M059J (cell line): ENCODE measurements around the gene KLHL14. TPM values are rescaled to one million over a fixed set of nuclear protein-coding genes. Genes with fewer than 3 reads are reported as not detected.
A peak's percentile ranks its signal among the peaks of the same experiment; 100 is the strongest.
"Not testable (repeated sequence)": the region's sequence is repeated elsewhere in the genome, so short reads cannot be mapped to it uniquely, and the experiment has no call there.

Source experiments
- DNase-seq: peaks from one replicate; pipeline ENCODE4 v3.0.0-alpha.2; 2012; ENCODE audit warnings: low read depth
- total RNA-seq: library from RNA; depleted of rRNA; stranded (reverse); fragments of >200 nt; shearing (Covaris generic); gene quantifications from 2 replicates; pipeline ENCODE4 v1.2.3, GENCODE V29; 2014

Gene KLHL14
- total RNA-seq, 1 experiment from 2014 or later: not detected

DNA sequence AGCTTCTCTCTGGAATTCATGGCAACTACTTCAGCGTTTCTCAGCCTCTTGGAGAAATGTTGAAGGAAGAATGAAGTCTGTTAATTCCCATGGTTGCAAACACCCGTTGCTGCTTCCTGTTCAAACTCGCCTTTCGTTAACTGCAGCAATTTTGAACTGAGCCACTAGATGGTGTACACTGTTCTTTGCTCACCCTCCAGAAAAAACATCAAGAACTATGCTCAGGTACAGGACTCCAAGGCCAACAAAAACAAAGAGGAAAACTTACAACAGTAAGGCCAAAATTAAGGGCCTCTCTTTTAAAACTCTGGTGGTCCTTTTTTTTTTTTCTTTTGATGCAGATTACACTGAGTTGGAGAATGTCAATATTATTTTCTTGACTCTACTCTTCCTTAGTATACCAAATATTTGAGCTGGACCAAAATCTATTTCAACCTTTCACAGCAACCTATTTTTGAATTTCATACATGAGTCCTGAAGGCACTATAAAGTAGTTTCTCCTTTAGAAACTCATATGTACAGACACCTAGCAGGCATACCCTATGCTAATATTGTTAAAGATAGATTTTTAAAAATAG is 58.2 kb downstream of the KLHL14 start:
- DNase-seq: peak; percentile 26

DNA sequence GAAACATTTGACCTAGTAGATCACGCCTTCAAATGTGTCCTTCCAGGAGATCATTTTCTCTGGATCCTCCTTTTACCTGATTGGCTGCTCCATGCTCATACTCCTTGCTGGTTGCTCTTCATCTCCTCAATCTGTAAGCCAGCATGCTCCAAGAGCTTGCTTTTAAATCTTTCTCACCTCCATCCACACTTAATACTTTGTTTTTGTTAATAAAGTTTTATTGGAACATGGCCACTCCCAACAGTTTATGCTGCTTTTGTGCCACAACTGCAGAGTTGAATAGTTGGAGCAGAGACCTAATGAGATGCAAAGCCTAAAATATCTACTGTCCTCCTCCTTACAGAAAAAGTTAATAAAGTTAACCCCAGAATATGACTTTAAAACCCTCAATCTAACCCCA is 60.0 kb downstream of the KLHL14 start:
- no peak for DNase-seq

DNA sequence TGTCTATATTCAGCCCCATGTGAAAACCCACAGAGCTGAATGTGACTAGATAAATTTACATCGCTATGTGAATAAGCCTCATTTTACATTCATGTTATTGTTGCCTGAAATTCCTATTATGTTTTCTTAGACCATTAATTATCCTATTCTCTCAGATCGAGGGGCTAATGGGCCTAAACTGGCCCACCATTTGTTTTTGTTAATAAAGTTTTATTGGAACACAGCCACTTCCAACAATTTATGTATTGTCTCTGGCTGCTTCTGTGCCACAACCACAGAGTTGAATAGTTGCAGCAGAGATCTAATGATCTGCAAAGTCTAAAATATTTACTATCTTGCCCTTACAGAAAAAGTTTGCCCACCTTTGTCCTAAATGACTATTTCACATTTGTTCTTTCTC is 61.0 kb downstream of the KLHL14 start:
- DNase-seq: no peak

DNA sequence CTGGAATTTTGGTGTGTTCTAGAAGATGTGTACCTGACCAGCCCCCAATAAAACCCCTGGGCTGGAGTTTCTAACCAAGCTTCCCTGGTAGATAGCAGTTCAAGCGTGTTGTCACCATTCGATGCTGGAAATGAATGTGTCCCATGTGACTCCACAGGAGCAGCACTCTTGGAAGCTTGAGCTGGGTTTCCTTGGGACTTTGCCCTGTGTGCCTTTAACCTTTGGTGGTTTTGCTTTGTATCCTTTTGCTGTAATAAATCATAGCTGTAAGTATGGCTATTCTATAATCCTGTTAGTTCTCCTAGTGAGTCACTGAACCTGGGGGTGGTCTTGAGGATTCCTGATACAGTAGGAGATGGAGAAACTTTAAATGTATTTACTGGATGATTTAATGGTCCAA is 65.2 kb downstream of the KLHL14 start:
- DNase-seq: no peak

DNA sequence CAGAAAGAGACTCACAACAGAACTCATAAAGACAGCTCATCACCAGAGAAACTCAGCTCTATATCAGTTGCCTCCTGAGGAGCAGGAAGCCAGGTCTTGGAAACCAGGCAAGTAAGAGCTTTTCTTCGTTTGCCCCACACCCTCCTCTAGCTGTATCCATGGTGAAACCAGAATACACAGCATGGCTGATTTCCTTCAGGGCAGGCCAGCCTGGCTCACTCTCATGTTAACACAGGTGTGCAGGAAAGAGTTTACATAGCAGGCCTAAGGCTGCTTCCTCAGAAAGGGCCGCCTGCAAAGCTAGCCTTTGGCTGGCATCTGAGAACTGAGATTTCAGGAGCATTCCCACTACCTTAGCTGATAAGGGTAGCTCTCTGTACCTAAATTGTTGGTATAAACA is 65.7 kb downstream of the KLHL14 start:
- no peak for DNase-seq

DNA sequence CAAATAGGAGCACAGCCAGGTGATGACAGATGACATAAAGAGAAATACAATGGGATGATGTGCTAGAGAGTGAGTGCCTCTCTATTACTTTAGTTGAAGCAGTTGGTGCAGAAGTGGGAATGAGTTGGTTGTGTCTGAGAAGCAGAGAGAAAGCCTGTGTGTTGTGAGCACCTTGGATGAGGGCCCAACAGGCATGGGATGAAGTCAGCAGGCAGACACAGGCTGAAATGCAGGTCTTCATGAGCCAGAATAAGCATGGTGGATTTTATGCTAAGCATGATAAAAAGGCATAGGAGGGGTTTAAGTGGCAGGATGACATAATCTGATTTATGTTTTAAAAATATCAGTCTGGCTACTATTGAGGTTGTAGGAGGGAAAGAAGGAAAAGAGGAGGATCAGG is 71.5 kb downstream of the KLHL14 start:
- no peak for DNase-seq

DNA sequence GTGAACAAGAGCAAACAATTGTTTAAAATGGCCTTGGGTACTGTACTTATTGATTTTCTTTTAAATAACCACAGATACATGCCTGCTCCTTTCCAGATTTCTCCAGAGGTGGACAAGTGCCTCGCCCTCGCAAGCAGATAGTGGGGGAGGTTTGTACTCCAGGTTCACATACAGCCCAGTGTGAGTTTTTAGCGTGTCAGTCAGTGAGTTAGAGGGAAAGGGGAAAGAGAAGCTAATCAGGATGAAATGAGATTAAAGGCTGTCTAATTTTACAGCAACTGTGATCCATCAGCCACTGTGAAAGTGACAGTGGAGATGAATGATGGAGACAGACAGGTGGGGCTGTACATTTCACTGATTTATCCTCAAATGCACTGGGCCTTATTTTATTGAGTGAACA is 74.7 kb downstream of the KLHL14 start:
- DNase-seq: no peak

DNA sequence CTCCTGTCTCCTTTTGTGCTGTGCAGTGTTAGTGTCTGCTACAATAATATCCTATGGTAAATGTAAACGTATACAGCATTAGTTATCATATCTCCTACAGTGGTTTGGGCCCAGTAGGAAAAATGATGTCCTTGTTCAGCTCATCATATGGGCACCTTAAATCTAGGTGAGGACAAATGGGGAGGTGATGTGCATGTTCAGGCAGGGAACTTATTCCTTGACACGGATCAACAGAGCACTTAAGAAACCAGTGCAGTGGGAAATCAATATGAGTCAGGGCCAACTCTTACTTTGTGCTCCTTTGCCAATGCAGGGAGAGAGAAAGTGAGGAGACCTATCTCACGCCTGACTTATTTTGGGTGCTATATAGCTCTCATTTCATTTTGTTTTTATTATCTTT is 76.4 kb downstream of the KLHL14 start:
- DNase-seq: no peak

DNA sequence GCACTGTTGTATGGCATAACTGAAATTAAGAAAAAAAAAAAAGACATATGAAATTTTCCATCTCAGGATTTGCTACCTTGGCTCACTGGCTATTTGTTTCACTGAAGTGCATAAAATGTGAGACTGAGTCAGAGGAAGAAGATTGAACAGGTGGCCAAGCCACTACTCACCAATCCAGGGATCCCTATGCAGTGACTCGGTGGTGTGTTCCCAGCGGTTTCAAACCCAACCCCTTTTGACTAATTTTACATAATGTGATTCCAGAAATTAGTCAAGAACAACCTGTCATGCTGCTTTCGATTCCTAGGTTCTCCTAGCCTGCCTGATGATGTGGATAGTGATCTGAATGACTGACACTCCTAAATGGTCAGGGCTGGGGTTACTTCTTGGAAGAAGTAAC is 77.3 kb downstream of the KLHL14 start:
- DNase-seq: no peak

DNA sequence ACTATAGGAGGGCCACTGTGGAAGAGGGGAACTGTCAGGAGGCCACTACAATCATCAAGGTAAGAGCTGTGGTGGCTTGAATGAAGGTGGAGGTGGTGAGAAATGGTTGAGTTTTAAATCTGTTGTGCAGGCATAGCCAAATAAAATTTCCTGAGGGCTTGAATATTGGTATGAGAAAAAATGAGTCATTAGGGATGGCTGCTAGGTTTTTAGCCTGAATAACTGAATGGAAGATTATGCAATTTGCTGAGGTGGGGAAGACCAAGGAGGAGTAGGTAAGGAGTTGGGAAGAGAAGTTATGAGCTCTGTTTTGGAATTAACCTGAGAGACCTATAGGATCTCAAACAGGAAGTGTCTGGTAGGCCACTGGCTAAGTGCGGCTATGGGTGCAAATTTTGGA is 84.0 kb downstream of the KLHL14 start:
- no peak for DNase-seq

DNA sequence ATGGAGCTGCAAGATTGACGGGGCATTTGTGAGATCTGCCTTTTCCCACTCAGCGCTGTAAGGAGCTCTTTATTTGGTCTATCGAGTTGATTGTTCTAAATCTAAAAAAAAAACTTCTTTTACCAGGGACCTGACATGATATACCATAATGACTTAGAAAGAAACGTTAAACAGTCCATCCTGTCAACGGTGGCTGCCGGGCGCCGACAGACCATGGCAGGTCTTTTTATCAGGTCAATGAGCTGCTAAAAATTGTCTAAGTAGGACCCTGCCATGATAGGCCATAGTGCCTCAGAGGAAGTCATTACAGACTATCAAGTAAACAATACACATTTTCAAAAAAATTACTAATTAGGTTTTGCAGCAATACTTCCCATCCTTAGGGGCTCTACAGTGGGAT is 87.9 kb downstream of the KLHL14 start:
- DNase-seq: no peak

DNA sequence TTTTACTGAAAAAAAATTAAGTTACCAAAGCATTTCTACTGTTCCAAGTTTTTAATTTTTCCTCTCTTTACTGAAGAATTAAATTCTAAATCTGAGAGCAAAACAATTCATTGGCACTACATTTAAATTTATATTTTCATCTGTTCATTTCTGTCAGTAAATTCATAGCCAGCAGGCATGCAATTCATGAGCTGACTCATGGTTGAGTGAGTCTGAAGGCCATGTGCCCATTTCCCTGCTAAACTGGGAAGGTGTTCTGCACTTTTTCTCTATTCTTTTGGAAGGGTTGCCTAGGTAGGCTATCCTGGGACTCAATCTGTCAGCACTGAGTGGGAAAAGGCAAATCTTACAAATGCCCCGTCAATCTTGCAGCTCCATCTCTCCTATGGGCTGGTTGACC is 88.7 kb downstream of the KLHL14 start:
- DNase-seq: no peak

DNA sequence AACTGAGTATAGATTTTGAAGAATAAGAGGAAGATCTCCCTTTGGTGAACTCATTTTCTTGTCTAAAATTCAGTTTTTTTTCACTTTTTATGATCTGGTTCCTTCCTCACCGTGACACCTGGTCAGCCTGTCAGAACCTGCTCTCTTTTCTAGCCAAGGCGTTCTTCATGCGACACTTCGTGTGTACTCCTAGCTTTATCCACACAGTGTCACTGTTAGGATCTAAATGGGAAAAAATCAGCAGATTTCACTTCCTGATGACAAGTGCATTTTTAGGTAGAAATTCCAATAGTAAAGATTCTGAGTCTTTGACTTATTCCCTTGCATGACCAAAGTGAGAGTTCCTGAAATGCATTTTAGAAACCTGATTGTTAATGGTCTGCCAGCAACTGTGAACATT is 89.8 kb downstream of the KLHL14 start:
- no peak for DNase-seq

DNA sequence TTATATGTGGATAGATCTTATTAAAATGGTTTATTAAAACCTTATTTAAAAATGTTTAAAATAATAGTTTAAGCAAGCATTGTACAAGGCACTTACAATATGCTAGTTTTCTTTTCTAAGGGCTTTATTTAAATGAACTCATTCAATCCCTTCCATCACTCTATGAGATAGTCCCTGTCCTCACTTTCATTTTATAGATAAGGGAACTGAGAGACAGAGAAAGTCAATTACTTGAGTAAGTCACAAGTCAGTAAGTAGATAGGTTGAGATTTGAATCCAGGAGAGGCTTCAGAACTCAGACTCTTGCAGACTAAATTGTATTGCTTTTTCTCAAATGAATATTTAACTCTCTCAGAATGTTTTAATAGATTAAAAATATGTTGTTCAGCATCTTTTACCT is 95.2 kb downstream of the KLHL14 start:
- DNase-seq: no peak

DNA sequence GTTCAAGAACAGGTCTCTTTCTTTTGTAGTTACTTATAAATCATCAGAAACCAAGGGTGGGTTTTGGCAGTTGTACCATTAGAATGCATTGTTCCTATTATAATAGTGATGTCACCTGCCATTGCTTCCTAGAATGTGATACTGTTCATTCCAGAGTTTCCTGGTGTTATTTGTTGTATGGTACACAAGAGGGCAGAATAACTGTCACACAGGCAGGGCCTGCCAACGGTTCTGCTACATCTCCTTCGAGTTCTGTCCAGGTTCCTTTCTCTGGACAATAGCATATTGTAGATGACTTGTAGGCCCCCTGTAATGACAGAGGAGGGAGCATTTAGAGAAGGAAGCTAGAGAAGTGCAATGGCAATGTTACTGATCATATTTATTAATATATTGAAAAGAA is 98.3 kb downstream of the KLHL14 start:
- no peak for DNase-seq

DNA sequence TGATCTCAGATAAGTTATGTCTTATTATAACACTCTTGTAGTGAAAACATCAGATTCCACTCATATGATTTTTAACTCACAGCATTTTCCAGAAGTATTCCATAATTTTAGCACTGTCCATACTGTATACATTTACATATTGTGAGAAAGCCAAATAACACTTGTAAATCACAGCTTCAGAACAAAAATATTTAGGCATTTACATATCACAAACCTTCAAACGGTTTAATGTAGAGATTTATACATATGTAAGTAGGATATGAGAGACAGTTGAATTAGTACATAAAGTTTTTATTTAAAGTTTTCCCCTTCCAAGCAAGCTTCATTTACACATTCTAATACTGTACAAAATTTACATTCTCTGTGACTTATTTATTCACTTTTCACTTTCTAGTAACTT is 100.4 kb downstream of the KLHL14 start:
- DNase-seq: no peak

DNA sequence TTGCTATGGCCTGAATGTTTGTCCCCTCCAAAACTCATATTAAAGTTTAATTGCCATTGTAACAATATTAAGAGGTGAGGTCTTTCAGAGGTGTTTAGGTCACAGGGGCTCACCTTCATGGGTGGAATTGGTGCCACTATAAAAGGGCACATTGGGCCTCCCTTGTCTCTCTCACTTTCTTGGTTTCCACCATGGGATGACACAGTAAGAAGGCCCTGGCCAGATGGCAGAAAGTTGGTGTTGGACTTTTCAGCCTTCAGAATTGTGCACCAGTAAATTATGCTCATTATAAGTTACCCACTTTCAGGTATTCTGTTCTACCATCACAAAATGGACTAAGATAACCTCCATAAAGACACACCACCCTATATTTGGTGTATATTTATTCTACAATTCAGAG is 102.1 kb downstream of the KLHL14 start:
- DNase-seq: no peak

DNA sequence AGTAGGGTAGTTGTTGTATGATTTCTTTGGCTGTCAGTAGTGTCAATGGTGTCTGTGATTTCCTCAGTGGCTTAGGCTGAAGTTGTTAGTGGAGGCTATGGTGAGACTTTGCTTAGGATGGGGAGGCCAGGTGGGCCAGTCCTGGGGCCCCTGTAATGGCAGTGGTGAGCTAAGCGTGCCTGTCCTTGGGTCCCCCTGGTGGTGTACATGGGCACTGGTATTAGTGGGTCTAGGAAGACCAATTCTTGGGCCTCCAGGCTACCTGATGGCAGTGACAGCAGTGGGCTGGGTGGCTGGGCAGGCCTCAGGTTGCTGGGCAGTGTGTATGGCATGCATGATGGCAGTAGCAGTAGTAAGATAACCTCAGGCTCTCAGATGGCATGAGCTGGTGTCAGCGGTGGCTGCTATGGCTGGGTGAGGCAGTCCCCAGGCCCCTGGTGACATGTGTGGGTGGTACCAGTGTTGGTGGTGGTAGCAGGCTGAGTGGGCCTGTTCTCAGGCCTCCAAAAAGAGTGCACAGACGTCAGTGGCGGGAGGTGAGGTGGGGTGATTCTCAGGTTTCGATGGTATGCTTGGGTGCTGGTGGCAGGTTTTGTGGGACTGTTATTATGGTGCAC is 103.2 kb downstream of the KLHL14 start:
- DNase-seq: no peak

DNA sequence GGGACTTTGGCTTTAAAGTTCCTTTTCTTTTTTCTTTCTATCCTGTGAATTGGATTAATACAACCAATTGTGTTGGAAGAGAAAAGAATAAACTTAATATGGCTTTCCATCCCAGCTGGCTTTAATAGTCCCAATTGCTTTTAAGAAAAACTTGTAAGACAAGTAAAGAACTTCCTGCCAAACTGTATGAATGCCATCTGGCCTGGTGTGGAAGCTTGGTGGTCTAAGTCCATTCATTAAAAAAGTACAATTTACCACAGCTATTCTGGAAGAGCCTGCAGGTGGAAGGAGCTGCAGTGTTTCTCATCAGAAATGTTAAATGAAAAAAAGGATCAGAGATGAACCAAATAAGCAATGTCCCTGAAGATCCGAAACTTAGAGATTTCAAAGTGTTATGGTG is 103.9 kb downstream of the KLHL14 start:
- no peak for DNase-seq

DNA sequence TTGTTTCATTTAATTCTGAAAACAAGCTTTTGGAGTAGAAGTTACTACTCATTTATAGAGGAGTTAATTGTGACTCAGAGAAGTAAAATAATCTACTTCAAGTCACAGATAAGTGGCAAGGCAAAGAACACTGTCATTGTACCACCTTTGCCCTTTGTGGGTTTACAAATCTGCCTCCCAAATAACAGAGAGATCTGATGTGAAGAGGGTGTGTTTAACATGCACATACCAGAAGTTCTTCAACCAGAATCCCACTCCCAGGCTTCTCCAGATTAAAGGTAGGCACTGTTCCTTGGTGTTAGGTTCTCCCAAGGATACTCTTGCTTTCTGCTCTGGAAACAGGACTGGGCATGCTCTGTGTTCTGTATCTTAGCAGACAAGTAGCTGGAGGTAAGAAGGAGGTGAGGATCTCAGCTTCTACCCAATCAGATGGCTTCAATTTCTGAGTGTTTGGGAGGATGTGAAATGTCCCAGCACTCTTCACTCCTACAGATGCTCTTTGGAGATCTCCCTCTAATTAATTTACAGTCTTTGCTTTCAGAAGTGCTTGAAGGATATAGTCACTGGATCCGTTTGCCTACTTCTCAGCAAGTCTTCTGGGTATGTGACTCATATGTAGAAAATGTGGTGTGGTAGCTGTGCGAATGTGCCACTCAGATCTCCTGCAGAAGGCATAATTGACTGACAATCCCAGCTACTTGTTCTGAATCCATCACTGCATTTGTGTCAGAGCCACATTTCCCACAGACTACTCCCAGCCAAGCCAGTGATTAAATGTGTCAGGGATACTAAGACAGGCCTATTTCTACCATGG is 111.1 kb downstream of the KLHL14 start:
- DNase-seq: peak; percentile 5

DNA sequence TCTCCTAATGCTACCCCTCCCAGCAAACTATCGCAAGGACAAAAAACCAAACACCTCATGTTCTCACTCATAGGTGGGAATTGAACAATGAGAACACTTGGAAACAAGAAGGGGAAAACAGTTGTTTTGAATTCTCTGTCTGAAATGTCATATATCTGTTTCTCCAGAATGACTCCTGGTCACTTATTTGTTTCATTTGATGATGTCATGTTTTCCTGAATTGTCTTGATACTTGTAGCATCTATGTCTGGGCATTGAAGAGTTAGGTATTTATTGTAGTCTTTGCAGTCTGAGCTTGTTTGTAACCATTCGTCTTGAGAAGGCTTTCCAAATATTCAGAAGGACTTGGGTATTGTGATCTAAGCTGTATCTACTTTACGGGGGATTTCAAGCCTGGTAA is 118.3 kb downstream of the KLHL14 start:
- DNase-seq: not testable (repeated sequence)

DNA sequence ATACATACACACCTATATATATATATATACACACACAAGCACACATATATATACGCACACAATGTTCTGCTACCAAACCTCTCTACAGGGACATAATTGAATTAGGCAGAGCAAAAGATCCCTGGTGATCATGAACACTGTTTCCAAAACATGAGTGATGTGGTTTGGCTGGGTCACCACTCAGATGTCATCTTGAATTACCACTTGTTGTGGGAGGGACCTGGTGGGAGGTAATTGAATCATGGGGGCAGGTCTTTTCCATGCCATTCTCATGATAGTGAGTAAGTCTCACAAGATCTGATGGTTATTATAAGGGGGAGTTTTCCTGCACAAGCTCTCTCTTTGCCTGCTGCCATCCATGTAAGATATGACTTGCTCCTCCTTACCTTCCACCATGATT is 135.2 kb downstream of the KLHL14 start:
- not testable (repeated sequence) for DNase-seq

DNA sequence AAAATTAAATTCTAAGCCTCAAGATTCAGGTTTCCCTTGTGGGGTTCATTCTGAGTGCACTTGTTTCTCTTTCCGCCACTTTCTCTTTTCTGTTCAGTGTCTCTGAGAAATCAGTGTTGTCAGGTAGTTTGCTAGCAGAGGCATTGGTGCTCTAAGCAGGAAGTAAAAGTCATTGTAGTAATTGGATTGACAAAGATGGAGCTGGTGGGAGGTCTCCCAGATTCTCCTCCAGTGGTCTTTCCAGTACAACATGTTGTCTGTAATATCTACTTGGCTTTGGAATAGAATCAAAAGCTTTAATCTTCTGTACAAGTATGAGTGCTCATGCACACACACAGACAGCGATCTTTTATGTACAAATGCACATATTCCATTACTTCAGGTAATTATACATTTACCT is 135.6 kb downstream of the KLHL14 start:
- no peak for DNase-seq
